Nephron progenitor cell (in vitro differentiated cells): ENCODE measurements around the gene CEP128.
A peak's percentile ranks its signal among the peaks of the same experiment; 100 is the strongest.

Experiments used
- DNase-seq: peaks from one replicate; pipeline ENCODE4 v3.0.0; 2021
- H3K27ac Mint-ChIP-seq: 2 replicates; pipeline ENCODE4 v1.8.0; 2021; ENCODE audit warnings: mild to moderate bottlenecking, moderate library complexity, mixed read lengths
- H3K27me3 Mint-ChIP-seq: 2 replicates; pipeline ENCODE4 v1.8.0; 2021; ENCODE audit warnings: mild to moderate bottlenecking, low read depth, mixed read lengths; ENCODE audit not compliant: poor library complexity
- H3K36me3 Mint-ChIP-seq: 2 replicates; pipeline ENCODE4 v1.8.0; 2021; ENCODE audit warnings: low read depth, mixed read lengths
- H3K4me1 Mint-ChIP-seq: 2 replicates; pipeline ENCODE4 v1.8.0; 2021; ENCODE audit warnings: mixed read lengths
- H3K4me3 Mint-ChIP-seq: 2 replicates; pipeline ENCODE4 v1.8.0; 2021; ENCODE audit warnings: mild to moderate bottlenecking, moderate library complexity, mixed read lengths
- H3K9me3 Mint-ChIP-seq: 2 replicates; pipeline ENCODE4 v1.8.0; 2021; ENCODE audit warnings: mild to moderate bottlenecking, moderate library complexity, mixed read lengths
- TF ChIP-seq, protein P1 (sequence below): fragments of 200-600 bp; sonication (generic); IDR thresholded peaks from 2 replicates; pipeline ENCODE4 v1.5.0; 2021; ENCODE audit warnings: antibody characterized with exemption

Gene CEP128

DNA sequence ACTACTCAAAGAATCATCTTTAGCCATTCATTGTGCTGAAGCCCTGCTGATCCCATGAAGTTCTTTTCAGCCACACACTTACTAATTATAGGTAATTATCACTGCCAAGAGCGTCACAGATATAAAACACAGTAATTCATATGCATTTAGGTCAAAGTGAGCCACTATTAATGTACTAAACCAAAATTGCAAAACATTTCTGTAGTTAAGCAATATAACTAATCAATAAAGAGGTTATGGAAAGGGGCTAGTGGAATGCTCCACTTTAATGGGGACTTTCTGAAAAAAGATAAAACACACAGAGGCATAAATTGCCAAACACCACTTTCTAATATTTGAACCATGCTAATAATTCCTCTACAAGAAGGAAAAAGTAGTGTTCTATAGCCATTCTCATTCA, 6.8 kb upstream of the CEP128 start:
- peaks cover 35% of the 10 kb centered on the region for H3K27me3 Mint-ChIP-seq
- no peak overlapping the region for H3K4me3 Mint-ChIP-seq
- H3K4me1 Mint-ChIP-seq = no peaks in the 10 kb centered on the region
- no peak for DNase-seq
- no peaks in the 10 kb centered on the region for H3K9me3 Mint-ChIP-seq
- H3K36me3 Mint-ChIP-seq = no peaks in the 10 kb centered on the region
- TF ChIP-seq, protein P1, sequence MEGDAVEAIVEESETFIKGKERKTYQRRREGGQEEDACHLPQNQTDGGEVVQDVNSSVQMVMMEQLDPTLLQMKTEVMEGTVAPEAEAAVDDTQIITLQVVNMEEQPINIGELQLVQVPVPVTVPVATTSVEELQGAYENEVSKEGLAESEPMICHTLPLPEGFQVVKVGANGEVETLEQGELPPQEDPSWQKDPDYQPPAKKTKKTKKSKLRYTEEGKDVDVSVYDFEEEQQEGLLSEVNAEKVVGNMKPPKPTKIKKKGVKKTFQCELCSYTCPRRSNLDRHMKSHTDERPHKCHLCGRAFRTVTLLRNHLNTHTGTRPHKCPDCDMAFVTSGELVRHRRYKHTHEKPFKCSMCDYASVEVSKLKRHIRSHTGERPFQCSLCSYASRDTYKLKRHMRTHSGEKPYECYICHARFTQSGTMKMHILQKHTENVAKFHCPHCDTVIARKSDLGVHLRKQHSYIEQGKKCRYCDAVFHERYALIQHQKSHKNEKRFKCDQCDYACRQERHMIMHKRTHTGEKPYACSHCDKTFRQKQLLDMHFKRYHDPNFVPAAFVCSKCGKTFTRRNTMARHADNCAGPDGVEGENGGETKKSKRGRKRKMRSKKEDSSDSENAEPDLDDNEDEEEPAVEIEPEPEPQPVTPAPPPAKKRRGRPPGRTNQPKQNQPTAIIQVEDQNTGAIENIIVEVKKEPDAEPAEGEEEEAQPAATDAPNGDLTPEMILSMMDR = no peak
- no peak overlapping the region for H3K27ac Mint-ChIP-seq

DNA sequence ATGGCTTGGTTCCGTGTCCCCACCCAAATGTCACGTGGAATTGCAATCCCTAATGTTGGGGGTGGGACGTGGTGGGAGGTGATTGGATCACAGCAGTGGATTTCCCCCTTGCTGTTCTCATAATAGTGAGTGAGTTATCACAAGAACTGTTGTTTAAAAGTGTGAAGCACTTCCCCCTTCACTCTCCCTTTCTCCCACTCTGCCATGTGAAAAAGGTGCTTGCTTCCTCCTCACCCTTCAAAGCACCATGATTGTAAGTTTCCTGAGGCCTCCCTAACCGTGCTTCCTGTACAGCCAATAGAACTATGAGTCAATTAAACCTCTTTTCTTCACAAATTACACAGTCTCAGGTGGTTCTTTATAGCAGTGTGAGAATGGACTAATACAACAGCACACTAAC, 5.3 kb upstream of the CEP128 start:
- Mint-ChIP-seq H3K27ac (no peak overlapping the region), H3K27me3 (peaks cover 29% of the 10 kb centered on the region), H3K9me3 (no peaks in the 10 kb centered on the region), H3K4me1 (peaks cover 13% of the 10 kb centered on the region), H3K36me3 (no peaks in the 10 kb centered on the region), H3K4me3 (no peak overlapping the region)
- DNase-seq = no peak
- TF ChIP-seq, protein P1 = no peak

DNA sequence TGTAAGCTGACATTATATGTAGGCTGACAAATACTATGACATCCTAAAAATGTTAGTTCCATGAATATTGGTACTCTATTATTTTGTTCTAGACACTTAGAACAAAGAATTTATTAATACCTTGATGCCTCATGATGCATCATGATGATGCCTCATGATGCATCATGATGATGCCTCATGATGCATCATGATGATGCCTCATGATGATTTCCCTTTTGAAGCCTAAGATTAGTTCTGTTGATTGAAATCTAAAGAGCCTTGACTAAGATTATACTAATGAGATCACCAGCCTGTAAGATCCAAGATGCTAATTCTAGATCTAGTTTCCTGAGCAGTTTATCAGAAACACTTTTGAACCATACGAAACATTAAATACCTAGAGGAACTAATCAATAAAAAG, 4.6 kb upstream of the CEP128 start:
- no peak for DNase-seq
- no peak overlapping the region for H3K27ac Mint-ChIP-seq

DNA sequence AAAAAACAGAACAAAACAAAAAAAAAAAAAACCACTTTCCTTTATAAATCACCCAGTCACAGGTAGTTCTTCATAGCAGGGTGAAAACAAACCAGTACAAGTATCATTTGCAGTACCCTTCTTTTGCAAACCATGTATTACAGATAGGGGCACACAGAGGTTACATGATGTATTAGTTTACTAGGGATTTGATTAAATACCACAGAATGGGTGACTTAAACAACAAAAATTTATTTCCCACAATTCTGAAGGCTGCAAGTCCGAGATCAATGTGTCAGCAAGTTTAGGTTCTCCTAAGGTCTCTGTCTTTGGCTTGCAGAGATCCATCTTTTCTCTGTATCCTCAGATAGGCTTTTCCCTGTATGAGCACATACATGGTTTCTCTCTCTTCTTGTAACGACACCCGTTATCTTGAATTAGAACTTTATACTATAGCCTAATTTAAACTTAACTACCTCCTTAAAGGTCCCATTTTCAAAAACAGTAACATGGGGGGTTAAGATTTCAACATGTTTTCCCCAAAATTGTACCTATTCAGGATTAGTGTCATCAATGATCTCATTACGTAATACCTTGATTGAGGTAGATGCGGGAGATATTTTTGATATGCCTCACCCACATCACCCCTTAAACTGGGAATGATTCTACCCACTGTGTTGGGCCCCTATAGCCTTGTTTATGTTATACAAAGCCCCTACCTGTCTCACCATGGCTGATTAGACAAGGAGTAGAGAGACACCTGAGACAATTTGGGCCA, 3.5 kb upstream of the CEP128 start:
- no peak overlapping the region for H3K27ac Mint-ChIP-seq
- TF ChIP-seq, protein P1 = no peak
- no peaks in the 10 kb centered on the region for H3K36me3 Mint-ChIP-seq
- H3K27me3 Mint-ChIP-seq = peaks cover 19% of the 10 kb centered on the region
- no peaks in the 10 kb centered on the region for H3K9me3 Mint-ChIP-seq
- DNase-seq = no peak
- H3K4me3 Mint-ChIP-seq = no peak overlapping the region
- H3K4me1 Mint-ChIP-seq = peaks cover 19% of the 10 kb centered on the region

More for the DNA sequence above, 4.6 kb upstream of the CEP128 start:
- Mint-ChIP-seq H3K9me3 (no peaks in the 10 kb centered on the region), H3K27me3 (peaks cover 25% of the 10 kb centered on the region), H3K4me1 (peaks cover 15% of the 10 kb centered on the region), H3K4me3 (no peak overlapping the region), H3K36me3 (no peaks in the 10 kb centered on the region)
- TF ChIP-seq, protein P1 = no peak

DNA sequence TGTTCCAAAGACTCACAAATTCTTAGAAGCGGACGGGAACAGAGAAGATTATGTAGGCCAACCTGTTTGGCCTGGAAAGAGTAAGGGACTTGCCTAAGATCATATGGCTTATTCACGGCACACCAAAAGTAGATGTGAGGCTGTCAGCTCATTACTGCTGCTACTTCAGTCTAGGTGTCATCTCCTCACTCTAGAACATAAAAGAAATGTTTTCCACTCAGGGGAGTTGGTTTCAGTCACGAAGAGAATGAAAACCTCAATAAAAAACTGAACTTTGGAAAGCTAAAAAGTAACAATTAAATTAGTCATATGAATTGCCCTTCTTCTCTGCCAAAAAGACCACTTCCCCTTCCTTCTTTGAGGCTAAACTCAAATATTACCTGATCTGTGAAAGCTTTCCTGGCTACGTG, 658 bp upstream of the CEP128 start:
- H3K9me3 Mint-ChIP-seq = no peaks in the 10 kb centered on the region
- TF ChIP-seq, protein P1 = no peak
- H3K27ac Mint-ChIP-seq = peak overlapping the region; percentile 84
- H3K4me1 Mint-ChIP-seq = peaks cover 19% of the 10 kb centered on the region
- no peaks in the 10 kb centered on the region for H3K36me3 Mint-ChIP-seq
- peak overlapping the region; percentile 90 for H3K4me3 Mint-ChIP-seq
- no peak for DNase-seq
- peaks cover 11% of the 10 kb centered on the region for H3K27me3 Mint-ChIP-seq

DNA sequence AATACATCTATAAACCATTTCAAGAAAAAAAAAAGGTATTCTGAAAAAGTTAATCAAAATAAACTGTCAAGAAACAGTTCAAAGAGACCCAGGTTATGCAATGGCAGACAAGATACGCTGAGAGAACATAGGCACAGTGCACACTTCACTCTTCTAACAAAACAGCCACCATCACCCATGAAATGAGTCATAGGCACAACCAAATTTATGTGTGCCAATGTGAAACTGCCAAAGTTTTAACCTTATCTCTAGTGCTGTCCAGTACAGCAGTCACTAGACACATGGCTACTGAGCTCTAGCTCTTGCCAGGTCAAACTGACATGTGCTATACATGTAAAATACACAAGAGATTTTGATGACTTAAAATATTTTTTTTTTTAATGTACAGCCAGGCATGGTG, 1.4 kb downstream of the CEP128 start:
- no peak for DNase-seq
- TF ChIP-seq, protein P1 = no peak
- H3K4me1 Mint-ChIP-seq = peaks cover 25% of the 10 kb centered on the region
- H3K4me3 Mint-ChIP-seq = peak overlapping the region; percentile 52
- no peaks in the 10 kb centered on the region for H3K9me3 Mint-ChIP-seq
- no peaks in the 10 kb centered on the region for H3K36me3 Mint-ChIP-seq
- H3K27me3 Mint-ChIP-seq = peaks cover 3% of the 10 kb centered on the region
- no peak overlapping the region for H3K27ac Mint-ChIP-seq
